Measurements from ENCODE around the gene ADGRF3.
"Not testable (repeated sequence)": the region's sequence is repeated elsewhere in the genome, so short reads cannot be mapped to it uniquely, and the experiment has no call there.

Gene ADGRF3

DNA sequence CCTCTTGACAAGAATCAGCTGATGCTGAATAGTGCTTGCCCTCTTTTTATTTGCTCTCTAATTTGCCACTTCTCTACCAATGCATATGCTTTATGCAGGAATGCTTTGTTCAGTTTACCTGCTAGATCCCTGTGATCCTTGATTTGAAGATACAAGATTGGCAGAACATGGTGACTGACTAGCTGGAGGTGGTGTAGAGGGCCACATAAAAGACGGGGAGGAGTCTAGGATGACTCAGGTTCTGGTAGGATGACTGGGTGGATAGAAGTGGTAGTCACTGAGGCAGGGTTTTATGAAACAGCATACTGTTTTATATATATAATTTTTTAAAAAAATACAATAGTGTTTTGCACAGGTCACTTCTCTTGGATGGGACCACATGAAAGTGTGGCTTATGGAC lies 6.3 kb upstream of the ADGRF3 start:
- no peak for DNase-seq (ENCODE audit: extremely low read depth in 1 of 2, low read depth in 1 of 2)

DNA sequence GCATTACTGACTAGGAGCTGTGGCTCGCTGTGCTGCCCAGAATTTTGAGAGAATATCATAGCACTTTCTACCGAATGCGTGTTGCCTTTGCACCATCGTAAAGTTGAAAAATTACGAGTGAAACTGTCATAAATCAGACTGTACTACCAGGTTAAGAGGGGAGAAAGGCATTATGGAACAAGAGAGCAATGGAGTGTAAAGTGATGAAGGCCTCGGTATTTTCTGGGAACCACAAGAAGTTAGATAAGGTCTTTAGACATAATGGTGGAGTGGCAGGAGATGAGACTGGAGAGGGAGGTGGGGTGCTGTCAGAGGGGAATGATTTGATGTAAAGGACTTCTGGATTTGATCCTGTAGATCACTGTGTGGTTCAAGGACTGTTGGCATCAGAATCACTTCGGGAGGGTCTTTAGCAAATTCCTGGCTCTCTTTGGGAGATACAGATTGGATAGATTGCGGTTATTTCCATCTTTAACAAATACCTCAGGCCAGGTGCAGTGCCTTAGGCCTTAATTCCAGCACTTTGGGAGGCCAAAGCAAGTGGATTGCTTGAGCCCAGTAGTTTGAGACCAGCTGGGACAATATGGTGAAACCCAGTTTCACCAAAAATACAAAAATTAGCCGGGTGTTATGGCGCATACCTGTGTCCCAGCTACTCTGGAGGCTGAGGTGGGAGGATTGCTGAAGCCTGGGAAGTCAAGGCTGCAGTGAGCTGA lies 4.9 kb upstream of the ADGRF3 start:
- DNase-seq (ENCODE audit: extremely low read depth in 1 of 2, low read depth in 1 of 2), result no peak

DNA sequence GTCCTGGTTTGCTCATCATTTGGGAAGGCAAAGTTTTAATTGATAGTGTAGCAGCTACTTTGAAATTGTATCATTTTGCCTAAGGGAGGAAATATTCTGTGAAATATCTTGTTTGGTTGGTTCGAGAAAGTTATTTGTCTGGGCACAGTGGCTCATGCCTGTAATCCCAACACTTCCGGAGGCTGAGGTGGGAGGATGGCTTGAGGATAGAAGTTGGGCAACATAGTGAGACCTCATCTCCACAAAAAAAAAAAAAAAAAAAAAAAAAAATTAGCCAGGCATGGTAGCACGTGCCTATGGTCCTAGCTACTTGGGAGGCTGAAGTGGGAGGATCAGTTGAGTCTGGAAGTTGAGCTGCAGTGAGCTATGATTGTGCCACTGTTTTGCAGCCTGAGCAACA lies 3.1 kb upstream of the ADGRF3 start:
- no peak for DNase-seq (ENCODE audit: extremely low read depth in 1 of 2, low read depth in 1 of 2)

DNA sequence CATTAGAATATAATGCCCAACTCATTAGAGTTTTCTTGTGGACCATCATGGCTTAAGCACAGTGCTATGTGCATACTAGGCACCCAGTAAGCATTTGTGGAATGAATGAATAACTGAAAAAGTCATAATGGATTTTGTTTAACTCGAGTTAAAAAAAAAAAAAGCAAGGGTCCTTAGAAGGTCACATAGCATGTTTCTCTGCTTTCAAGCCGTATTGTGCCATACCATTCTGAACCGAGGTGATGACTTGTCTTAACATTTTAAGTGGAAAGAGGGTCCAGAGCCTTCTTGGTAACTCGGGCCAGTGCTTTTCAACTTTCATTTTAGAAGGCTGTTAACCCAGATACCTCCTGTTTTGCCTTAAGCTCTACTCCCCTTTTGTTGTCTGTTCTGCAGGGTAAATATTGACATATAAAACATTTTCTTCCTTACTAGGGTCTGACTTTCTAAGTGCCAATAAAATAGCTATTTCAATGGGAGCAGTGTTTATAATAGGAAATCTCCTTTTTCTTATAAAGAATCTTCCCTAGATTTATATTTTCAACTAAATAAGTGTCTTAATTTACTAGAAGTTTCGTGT lies 787 bp upstream of the ADGRF3 start:
- no peak for DNase-seq (ENCODE audit: extremely low read depth in 1 of 2, low read depth in 1 of 2)

DNA sequence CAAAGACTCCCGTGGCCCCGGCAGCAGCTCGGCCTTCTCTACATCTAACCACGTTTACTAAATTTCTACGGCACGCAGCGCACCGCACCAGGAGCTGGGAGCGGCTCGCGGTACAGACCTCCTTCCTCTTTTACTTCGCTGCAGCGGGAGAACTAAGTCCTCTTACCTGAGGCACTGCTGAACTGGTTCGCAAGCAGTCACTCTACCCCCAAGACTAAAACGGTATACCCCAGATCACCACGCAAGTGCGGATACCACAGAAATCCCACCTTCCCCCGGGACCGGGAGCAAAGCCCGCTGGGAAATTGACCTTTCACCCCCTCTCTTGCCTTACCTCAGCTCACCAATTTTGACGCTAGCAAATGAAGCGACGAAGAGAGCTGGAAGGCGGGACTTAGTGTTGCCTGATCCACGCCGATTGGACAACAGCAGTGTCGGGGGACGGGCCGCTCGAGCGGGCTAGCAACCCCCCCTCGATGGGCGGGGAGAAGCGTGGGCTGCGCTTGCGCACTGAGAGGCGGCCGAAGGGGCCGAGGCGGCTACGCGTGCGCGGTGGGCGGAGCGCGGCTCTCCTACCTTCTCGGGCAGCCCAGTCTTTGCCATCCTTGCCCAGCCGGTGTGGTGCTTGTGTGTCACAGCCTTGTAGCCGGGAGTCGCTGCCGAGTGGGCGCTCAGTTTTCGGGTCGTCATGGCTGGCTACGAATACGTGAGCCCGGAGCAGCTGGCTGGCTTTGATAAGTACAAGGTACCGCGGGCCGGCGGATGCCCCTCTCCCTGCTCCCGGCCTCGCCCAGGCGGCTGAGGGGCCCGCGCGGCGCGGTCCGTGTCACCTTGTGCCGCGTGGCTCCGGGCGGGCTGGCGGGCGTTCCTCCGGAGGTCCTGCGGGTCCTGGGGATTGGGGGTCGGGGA lies 790 bp downstream of the ADGRF3 start, which contains the start of gene SELENOI:
TSS of gene SELENOI (plus strand) at position 599 of the 909 bp plus-strand sequence. CDS start at position 689, 90 bp downstream.
- DNase-seq (ENCODE audit: extremely low read depth in 1 of 2, low read depth in 1 of 2), result peak; percentile 97 to 99

DNA sequence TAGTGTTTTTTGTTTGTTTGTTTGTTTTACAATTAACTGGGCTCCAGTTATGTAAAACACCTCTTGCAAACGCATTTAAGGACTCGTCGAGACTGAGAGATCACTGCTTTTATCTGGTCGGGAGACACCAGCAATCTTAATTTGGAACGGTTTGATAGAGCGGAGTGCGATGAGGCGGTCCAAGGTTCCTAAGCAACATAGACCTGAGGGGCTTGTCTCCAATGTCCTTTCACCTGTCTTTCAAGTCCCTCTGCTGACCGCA lies 1.4 kb downstream of the ADGRF3 start:
- no peak for DNase-seq (ENCODE audit: extremely low read depth in 1 of 2, low read depth in 1 of 2)

DNA sequence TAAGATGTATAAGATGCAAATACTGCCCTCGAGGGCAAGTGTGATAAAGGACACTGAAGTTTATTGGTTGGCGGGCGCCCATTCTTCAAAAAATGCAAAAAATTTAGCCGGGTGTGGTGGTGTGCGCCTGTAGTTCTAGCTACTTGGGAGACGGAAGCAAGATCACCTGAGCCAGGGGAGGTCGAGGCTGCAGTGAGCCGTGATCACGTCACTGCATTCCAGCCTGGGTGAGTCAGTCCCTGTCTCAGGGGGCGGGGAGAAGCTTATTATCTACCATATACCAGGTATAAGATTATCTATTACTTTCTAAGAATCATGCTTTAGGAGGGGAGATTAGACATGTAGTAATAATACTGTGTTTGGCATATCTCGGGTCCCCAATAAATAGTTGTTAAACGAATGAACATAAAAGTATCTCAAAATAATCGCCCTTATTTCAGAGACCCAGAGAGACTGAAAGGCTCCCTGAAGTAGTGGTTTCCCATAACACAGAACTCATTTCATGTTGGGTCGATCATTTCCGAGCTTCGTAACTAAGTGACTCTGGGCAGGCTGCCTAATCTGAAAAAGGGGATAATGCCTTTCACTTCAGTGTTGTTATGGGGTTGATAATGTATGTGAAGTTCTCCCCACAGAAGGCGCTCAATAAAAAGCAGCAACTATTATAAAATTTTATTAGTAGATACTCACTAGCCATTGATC lies 1.9 kb downstream of the ADGRF3 start:
- DNase-seq (ENCODE audit: extremely low read depth in 1 of 2, low read depth in 1 of 2), result no peak

DNA sequence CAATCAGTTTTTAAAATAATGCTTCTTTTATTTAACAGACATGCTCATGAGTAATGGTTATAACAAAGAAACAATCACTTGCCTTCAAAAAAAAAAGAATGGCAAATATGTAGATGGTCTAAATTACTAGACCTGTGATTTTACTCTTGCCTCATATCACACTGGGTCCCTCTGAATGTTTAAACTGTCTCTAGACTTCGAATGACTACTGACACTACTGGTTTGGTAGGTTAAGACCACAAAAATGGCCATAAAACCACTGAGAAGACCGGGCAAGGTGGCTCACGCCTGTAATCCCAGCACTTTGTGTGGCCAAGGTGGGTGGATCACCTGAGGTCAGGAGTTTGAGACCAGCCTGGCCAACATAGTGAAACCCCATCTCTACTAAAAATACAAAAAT lies 5.8 kb downstream of the ADGRF3 start:
- no peak for DNase-seq (ENCODE audit: extremely low read depth in 1 of 2, low read depth in 1 of 2)

DNA sequence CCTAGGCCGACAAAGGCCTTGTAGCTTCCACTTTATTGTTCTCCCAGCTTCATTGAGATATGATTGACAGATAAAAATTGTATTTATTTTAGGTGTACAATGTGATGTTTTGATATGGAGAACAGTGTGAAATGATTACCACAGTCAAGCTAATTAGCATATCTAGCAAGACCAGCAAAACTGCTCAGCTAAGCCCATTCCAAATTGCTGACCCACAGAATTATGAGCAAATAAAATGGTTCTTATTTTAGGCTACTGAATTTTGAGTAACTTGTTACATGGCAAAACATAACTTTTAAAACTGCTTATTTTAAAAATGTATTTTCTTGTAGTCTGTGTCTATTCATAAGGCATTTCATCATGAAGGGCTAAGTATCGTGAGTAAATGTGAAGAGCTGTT lies 9.3 kb downstream of the ADGRF3 start:
- DNase-seq (ENCODE audit: extremely low read depth in 1 of 2, low read depth in 1 of 2), result no peak

DNA sequence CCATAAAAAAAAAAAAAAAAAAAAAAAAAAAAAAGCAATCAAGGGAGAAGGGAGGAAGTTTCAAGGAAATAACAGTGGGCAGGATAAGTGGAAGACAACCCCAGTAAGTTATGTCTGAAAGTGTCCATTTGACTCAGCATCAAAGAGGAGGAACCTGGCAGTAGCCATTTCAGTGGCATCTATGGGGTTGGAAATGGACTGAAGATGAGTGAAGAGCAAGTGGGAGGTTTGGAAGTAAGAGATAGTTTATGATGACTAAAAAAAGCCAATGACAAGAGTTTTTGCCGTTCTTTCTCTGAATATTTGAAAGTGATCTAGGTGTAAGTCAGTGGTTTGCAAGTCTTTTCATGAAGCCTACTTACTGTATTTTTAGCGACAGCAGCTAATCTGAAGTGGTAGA lies 9.9 kb downstream of the ADGRF3 start:
- DNase-seq (ENCODE audit: extremely low read depth in 1 of 2, low read depth in 1 of 2), result no peak

DNA sequence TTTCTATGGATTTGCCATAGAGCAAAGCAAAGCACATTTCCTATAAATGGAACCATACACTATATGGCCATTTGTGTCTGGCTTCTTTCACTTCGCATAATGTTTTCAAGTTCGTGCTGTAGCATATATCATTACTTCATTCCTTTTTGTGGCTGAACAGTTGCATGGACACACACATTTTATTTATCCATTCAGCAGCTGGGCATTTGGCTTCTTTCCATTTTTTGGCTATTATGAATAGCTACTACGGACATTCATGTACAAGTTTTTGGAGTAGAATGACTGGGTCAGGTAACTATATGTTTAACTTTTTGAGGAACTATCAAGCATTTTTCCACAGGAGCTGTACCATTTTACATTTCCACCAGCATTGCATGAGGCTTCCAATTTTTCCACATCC lies 11.4 kb downstream of the ADGRF3 start:
- no peak for DNase-seq (ENCODE audit: extremely low read depth in 1 of 2, low read depth in 1 of 2)

DNA sequence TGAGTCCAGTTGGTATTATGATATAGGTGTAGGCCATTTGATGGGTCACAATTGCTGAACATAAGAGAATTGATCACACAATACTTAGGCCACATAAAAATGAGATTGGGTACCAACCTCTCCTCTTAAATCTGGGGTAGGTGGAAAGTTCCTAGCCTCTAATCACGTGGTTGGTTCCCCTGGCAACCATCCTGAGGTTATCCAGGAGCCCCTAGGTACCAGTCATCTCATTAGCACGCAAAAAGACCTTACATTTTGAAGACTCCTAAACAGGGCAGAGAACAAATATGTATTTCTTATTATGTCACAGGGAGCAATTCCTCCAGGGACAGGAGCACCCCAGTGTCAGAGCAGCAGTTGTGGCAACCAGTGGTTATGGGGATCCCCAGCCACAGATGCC lies 13.3 kb downstream of the ADGRF3 start:
- DNase-seq (ENCODE audit: extremely low read depth in 1 of 2, low read depth in 1 of 2), result no peak

DNA sequence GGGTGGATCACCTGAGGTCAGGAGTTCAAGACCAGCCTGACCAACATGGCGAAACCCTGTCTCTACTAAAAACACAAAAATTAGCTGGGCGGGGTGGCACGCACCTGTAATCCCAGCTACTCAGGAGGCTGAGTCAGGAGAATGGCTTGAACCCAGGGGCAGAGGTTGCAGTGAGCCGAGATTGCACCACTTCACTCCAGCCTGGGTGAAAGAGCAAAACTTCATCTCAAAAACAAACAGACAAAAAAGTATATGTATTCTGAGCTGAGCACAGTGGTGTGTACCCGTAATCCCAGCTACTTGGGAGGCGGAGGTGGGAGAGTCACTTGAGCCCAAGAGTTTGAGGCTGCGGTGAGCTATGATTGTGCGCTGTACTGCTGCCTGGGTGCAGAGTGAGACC lies 15.3 kb downstream of the ADGRF3 start:
- not testable (repeated sequence) for DNase-seq (ENCODE audit: extremely low read depth in 1 of 2, low read depth in 1 of 2)

DNA sequence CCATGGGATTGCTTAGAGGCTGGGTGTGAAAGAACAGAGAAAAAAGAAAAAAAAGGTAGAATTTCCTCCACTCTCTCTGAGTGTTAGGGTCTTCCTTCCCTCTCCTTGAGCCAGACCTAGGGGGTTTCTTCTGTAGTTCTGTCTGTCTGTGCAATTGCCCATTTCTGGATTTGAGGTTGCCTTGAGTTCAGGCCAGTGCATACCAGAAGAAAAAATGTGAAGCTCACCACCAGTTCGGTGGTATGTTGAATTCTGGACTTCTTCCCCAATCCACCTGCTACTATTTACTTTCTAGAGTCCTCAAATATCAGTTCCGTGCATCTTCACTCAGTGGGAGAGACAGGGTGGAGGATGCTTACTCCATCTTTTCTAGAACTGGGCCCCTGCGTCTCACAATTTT lies 16.0 kb downstream of the ADGRF3 start:
- DNase-seq (ENCODE audit: extremely low read depth in 1 of 2, low read depth in 1 of 2), result no peak

DNA sequence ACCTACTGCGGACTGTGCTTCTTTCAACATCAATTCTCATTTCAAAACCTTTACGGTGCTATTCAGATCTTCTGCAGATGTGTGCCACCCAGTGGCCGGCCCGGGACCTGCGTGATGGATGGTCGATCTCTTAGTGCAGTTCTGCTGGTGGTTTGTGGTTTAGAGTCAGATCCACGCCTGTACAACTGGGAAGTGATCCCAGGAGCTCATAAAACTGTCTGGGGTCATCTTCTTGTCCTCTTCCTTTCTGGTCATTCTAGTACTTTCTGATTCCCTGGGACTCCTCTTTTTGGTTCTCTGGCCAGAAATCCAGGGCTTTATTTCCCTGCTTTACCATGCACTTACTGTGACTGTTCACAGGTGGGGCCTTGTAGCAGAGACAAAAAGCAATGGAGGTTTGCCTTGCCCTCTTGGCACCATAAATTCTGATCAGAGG lies 16.5 kb downstream of the ADGRF3 start:
- DNase-seq (ENCODE audit: extremely low read depth in 1 of 2, low read depth in 1 of 2), result peak in 1 of 2 donors; percentile 72

DNA sequence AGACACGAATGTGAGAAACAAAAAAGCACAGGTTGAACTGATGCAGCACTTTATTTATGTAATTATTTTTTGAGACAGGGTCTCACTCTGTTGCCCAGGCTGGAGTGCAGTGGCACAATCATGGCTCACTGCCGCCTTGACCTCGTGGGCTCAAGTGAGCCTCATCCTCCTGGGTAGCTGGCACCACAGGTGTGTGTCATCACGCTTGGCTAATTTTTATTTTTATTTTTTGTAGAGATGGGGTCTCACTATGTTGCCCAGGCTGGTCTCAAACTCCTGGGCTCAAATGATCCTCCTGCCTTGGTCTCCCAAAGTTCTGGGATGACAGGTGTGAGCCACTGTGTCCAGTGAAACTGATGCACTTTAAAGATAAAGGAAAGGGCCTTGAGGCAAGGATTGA lies 17.5 kb downstream of the ADGRF3 start:
- not testable (repeated sequence) for DNase-seq (ENCODE audit: extremely low read depth in 1 of 2, low read depth in 1 of 2)

DNA sequence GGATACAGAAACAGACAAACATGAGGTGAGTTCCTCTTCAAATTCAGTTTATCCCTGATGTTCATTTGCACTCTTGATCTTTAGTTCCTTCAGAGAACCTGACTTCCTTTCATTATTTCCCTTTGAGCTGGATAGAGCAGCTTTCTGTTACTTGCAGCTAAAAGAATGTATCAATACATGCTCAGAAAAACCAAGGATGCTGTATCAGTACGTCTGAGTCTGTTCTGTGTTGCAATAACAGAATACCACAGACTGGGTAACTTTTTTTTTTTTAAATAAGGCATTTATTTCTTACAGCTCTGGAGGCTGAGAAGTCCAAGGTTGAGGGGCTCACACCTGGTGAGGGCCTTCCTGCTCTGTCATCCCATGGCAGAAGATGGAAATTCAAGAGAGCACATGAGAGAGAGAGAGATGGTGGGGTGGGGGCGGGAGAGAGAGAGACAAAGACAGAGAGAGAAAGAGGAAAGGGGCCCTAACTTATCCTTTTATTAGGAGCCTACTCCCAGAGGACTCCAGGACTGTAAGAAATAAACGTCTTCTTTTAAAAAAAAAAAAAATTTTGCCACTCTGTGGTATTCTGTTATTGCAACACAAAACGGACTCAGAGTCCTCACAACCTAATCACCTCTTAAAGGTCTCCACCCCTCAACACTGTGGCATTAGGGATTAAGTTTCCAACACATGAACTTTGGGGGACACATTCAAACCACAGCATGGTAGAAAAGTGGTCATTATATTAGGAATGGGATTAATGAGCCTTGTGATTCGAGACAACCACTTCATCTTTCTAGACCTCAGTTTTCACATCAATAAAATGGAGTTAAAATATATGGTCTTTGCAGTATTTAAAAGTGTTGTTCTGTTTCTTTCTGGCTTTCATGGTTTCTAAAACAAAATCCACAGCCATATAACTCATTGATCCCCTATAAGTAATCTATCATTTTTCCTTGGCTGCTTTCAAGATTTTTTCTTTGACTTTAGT lies 19.0 kb downstream of the ADGRF3 start:
- no peak for DNase-seq (ENCODE audit: extremely low read depth in 1 of 2, low read depth in 1 of 2)

DNA sequence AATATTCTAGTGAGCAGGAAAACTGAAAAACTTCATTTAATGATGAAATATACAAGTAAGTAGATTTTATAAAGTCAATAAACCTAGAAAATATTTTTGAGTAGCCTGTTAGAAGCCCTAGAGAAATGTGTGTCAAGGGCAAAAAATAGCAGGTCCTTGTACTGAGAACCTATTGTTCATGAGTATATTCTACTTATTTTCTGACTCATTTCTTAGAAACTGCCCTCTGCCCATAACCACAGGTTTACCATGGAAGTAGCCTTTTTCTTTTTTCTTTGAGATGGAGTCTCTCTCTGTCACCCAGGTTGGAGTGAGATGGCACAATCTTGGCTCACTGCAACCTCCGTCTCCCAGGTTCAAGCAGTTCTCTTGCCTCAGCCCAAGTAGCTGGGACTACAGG lies 20.1 kb downstream of the ADGRF3 start:
- DNase-seq (ENCODE audit: extremely low read depth in 1 of 2, low read depth in 1 of 2), result no peak

DNA sequence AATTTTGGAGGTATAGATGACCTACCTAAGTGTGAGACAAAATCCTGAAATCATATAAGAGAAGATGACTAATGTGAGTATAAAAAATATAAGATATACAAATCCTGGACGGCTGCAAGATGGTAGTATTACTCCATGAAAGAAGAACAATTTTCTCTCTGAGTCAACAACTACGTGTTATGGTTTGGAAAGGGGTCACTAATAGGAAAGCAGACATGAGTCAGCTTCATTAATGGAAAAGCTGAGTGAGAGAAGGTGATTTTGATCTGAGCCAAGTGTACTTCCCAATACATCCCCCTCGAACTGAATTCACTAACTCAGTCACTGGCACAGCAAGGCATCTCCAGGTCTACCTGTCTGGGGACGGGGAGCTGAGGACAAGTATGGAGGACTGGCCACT lies 20.7 kb downstream of the ADGRF3 start:
- DNase-seq (ENCODE audit: extremely low read depth in 1 of 2, low read depth in 1 of 2), result no peak

DNA sequence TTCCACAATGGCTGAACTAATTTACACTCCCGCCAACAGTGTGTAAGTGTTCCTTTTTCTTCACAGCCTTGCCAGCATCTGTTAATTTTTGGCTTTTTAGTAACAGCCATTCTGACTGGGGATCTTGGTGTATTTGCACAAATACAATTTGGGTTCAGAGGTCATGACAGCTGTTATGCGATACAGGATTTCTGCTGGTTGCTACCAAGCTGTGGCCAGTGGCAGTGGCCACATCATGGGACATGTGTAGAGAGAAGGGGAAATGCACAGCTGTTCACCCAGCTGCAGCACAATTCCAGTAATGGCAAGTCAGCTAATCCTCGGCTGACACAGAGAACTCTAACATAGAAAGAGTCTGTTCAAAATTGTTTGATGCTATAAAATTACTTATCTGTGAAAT lies 21.7 kb downstream of the ADGRF3 start:
- no peak for DNase-seq (ENCODE audit: extremely low read depth in 1 of 2, low read depth in 1 of 2)

Data from activated CD8-positive, alpha-beta memory T cell treated with anti-CD3 and anti-CD28 coated beads for 1 hour (primary cell).